Activated naive CD8-positive, alpha-beta T cell (primary cell): Measurements from ENCODE around the gene RPS14.
"Not testable (repeated sequence)": the region's sequence is repeated elsewhere in the genome, so short reads cannot be mapped to it uniquely, and the experiment has no call there.

Experiments
- H3K27ac Mint-ChIP-seq: one replicate; pipeline ENCODE4 v1.8.0; 2021; ENCODE audit warnings: mixed read lengths
- H3K27me3 Mint-ChIP-seq: one replicate; pipeline ENCODE4 v1.8.0; 2021; ENCODE audit warnings: mixed read lengths
- H3K36me3 Mint-ChIP-seq: one replicate; pipeline ENCODE4 v1.8.0; 2021; ENCODE audit warnings: mixed read lengths
- H3K4me1 Mint-ChIP-seq: one replicate; pipeline ENCODE4 v1.8.0; 2021; ENCODE audit warnings: low read depth, mixed read lengths
- H3K4me3 Mint-ChIP-seq: one replicate; pipeline ENCODE4 v1.8.0; 2021; ENCODE audit warnings: mild to moderate bottlenecking, mixed read lengths
- H3K9me3 Mint-ChIP-seq: one replicate; pipeline ENCODE4 v1.8.0; 2021; ENCODE audit warnings: low read depth, mixed read lengths

The RPS14 gene

DNA sequence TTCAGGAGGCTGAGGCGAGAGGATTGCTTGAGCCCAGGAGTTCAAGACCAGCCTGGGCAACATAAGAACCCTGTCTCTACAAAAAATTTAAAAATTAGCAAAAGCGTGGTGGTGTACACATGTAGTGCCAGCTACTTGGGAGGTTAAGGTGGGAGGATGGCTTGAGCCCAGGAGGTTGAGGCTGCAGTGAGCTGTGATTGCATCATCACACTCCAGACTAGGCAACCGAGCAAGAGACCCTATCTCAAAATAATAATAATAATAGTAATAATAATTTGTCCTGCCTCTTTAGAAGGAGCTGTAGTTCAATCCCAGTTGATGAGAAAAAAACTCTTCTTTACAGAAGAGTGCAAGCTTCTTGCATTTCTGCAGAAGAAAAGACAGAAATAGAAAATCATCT, 26.8 kb downstream of the RPS14 start:
- H3K4me1 Mint-ChIP-seq, result peaks cover 3% of the 10 kb centered on the region
- no peaks in the 10 kb centered on the region for H3K9me3 Mint-ChIP-seq
- H3K36me3 Mint-ChIP-seq, result no peaks in the 10 kb centered on the region
- H3K4me3 Mint-ChIP-seq, result no peak overlapping the region
- H3K27me3 Mint-ChIP-seq, result peaks cover 1% of the 10 kb centered on the region
- no peak overlapping the region for H3K27ac Mint-ChIP-seq

DNA sequence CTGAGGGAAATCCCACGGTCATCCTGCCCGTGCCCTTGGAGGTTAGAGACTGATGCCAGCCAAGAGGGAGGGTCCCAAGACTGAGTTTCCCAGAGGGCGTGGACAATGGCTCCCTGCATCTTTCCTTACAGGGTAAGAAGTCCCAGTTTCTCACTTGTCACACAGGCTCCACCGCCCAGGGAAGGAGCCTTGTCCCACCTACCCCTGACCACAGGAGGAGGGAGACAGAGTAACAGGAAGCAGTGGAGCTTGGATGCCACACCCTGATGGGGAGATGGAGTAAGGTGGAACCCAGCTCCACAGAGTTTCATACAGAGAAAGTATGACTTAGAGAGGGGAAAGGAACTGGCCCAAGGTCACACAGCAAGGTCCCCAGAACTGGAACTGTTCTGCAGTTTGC, 27.5 kb downstream of the RPS14 start:
- Mint-ChIP-seq H3K27ac (no peak overlapping the region), H3K27me3 (peaks cover 1% of the 10 kb centered on the region), H3K9me3 (no peaks in the 10 kb centered on the region), H3K4me3 (no peak overlapping the region), H3K4me1 (peaks cover 3% of the 10 kb centered on the region), H3K36me3 (no peaks in the 10 kb centered on the region)

DNA sequence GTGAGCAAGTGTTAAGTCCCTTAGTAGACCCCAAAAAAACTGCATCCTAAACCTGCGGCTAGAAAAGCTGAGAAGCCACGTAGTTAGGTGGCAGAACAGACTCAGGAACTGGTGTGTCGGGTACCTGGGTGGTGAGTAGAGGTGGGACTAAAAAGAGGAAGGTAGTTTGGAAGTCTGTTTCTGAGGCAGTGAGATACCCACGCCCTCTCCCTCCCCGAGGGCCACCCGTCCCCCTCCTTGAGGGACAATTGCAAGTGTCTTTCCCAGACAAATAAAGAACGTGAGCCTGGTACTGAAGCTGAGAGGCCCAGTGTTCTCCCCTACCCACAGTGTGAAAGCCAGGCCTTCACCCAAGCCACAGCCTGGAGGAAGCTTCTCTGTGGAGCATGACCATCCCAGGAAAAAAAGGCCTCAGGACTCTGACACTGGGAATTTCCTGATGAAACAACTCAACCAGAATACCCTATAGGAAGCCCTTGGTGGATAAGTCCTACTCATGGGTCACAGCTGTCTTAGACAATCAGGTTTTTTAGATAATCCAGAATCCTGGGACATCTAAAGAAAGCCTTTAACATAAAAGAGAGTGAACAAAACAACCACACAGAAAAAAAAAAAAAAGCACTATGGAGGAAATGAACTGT, 29.8 kb downstream of the RPS14 start:
- Mint-ChIP-seq H3K36me3 (no peaks in the 10 kb centered on the region), H3K27me3 (peaks cover 1% of the 10 kb centered on the region), H3K9me3 (no peaks in the 10 kb centered on the region), H3K4me3 (no peak overlapping the region), H3K4me1 (peaks cover 5% of the 10 kb centered on the region), H3K27ac (no peak overlapping the region)

DNA sequence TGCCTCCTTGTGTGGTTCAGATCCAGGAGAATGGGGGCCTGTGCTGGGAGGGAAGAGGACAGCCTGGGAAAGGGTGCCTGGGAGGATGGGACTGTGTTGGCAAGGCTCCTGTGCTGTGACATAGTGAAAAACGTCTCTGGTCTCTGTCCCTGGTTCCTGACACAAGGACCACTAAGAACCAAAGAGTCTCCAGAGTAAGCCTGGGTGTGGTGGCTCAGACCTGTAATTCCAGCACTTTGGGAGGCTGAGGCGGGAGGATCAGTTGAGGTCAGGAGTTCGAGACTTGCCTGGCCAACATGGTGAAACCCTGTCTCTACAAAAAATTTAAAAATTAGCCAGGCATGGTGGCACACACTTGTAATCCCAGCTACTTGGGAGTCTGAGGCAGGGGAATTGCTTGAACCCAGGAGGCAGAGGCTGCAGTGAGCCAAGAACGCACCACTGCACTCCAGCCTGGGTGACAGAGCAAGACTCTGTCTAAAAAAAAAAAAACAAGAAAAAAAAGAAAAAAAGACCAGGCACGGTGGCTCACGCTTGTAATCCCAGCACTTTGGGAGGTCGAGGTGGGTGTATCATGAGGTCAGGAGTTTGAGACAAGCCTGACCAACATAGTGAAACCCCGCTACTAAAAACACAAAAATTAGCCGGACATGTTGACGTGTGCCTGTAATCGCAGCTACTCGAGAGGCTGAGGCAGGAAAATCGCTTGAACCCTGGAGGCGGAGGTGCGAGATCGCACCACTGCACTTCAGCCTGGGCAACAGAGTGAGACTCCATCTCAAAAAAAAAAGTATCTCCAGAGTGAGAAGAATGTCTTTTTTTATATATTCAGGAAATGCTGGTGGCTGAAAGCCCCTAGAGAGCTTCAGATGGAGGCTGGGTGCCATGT, 35.4 kb downstream of the RPS14 start:
- H3K36me3 Mint-ChIP-seq, H3K27me3 Mint-ChIP-seq, H3K4me3 Mint-ChIP-seq, H3K9me3 Mint-ChIP-seq: not testable (repeated sequence)
- peaks cover 32% of the 10 kb centered on the region for H3K4me1 Mint-ChIP-seq
- H3K27ac Mint-ChIP-seq, result peak overlapping the region; percentile 41

- H3K9me3 Mint-ChIP-seq, result no peaks in the 10 kb centered on the region
- peaks cover 36% of the 10 kb centered on the region for H3K4me1 Mint-ChIP-seq
- peak overlapping the region; percentile 96 for H3K4me3 Mint-ChIP-seq
- no peaks in the 10 kb centered on the region for H3K27me3 Mint-ChIP-seq
- no peaks in the 10 kb centered on the region for H3K36me3 Mint-ChIP-seq
- peak overlapping the region; percentile 98 for H3K27ac Mint-ChIP-seq
Measured at GRCh38 chr5:150413176-150413901, 36.2 kb downstream of the RPS14 start.

- Mint-ChIP-seq H3K4me1 (peaks cover 38% of the 10 kb centered on the region), H3K27ac (peak within 1 kb of the TSS; percentile 98), H3K4me3 (peak within 1 kb of the TSS; percentile 96), H3K9me3 (no peaks in the 10 kb centered on the region), H3K36me3 (no peaks in the 10 kb centered on the region), H3K27me3 (no peaks in the 10 kb centered on the region)
Measured at GRCh38 chr5:150412319-150413175, 37.0 kb downstream of the RPS14 start, which contains the start of gene CD74. CD74 (minus strand) TSS chr5:150412910; CDS start chr5:150412749, 161 bp downstream.

DNA sequence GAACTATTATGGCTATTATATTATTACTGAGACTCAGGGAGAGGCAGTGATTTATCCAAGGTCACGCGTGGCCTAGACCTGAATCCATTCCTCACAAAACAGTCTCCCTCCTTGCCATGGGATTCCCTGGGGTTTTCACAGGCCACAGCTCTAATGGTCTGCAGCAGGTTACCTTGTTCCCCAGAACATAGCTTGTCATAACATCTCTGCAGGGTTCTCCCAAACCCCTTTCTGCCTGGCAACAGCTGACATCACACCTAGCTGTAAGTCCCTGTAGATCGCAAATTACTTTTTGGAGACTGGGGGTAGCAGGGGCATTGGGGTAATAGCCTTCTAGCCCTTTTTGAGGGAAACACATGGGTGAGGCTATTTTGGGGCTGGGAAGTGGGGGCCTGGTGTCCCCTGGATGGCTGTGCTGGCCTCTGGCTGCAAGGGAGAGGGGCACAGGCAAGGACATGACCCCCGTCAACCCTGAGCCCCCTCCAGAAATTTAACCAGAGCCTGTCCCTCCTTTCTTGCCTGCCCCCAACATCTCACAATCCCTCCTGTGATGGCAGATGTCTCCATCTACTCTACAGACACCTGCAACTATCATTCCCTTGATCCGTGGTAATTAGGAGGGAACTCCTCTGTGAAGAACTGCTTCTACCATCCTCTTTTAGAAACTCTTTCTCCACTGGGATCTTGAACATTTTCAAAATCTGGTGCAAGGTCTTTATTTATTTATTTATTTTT, 38.1 kb downstream of the RPS14 start:
- Mint-ChIP-seq H3K4me3 (peak overlapping the region; percentile 96), H3K27ac (peak overlapping the region; percentile 98), H3K9me3 (no peaks in the 10 kb centered on the region), H3K4me1 (peaks cover 38% of the 10 kb centered on the region), H3K36me3 (no peaks in the 10 kb centered on the region), H3K27me3 (no peaks in the 10 kb centered on the region)

GRCh38 chr5:150410524-150411244, 38.9 kb downstream of the RPS14 start:
- Mint-ChIP-seq H3K27me3 (no peaks in the 10 kb centered on the region), H3K4me3 (peak overlapping the region; percentile 96), H3K9me3 (no peaks in the 10 kb centered on the region), H3K36me3 (no peaks in the 10 kb centered on the region), H3K27ac (peak overlapping the region; percentile 98), H3K4me1 (peaks cover 38% of the 10 kb centered on the region)

GRCh38 chr5:150409638-150410523, 39.7 kb downstream of the RPS14 start:
- Mint-ChIP-seq H3K4me3 (peak overlapping the region; percentile 96), H3K4me1 (peaks cover 36% of the 10 kb centered on the region), H3K27ac (peak overlapping the region; percentile 75), H3K36me3 (no peaks in the 10 kb centered on the region), H3K9me3 (no peaks in the 10 kb centered on the region), H3K27me3 (no peaks in the 10 kb centered on the region)

GRCh38 chr5:150408231-150408943, 41.2 kb downstream of the RPS14 start:
- Mint-ChIP-seq H3K27ac (no peak overlapping the region), H3K4me3 (no peak overlapping the region), H3K36me3 (no peaks in the 10 kb centered on the region), H3K4me1 (peaks cover 36% of the 10 kb centered on the region), H3K9me3 (no peaks in the 10 kb centered on the region), H3K27me3 (no peaks in the 10 kb centered on the region)

GRCh38 chr5:150407096-150407720, 42.3 kb downstream of the RPS14 start:
- H3K4me3 Mint-ChIP-seq, result no peak overlapping the region
- H3K27me3 Mint-ChIP-seq, result no peaks in the 10 kb centered on the region
- no peaks in the 10 kb centered on the region for H3K9me3 Mint-ChIP-seq
- H3K4me1 Mint-ChIP-seq, result peaks cover 26% of the 10 kb centered on the region
- H3K36me3 Mint-ChIP-seq, result no peaks in the 10 kb centered on the region
- H3K27ac Mint-ChIP-seq, result no peak overlapping the region

GRCh38 chr5:150406723-150407095, 42.8 kb downstream of the RPS14 start:
- Mint-ChIP-seq H3K27me3 (no peaks in the 10 kb centered on the region), H3K9me3 (no peaks in the 10 kb centered on the region), H3K4me1 (peaks cover 25% of the 10 kb centered on the region), H3K4me3 (no peak overlapping the region), H3K36me3 (no peaks in the 10 kb centered on the region), H3K27ac (no peak overlapping the region)
